Neural progenitor cell (in vitro differentiated cells): Measurements from ENCODE around the gene DISP2. TPM values are rescaled to one million over a fixed set of nuclear protein-coding genes. Genes with fewer than 3 reads are reported as not detected.

Source experiments
- DNase-seq: peaks from one replicate; pipeline ENCODE4 v3.0.0-alpha.2; 2016; ENCODE audit warnings: low spot score
- H2AFZ ChIP-seq: fragments of 200-600 bp; sonication (generic); replicated peaks from 2 replicates; pipeline ENCODE4 v1.6.1; 2016; ENCODE audit warnings: antibody characterized with exemption
- H3F3A ChIP-seq: fragments of 200-600 bp; sonication (generic); 2 replicates; pipeline ENCODE4 v1.6.1; 2016; ENCODE audit warnings: antibody characterized with exemption, low read depth
- H3K27ac ChIP-seq: fragments of 200-600 bp; sonication (generic); 2 replicates; pipeline ENCODE4 v1.5.1; 2016; ENCODE audit warnings: mild to moderate bottlenecking
- H3K27me3 ChIP-seq: fragments of 200-600 bp; sonication (generic); 2 replicates; pipeline ENCODE4 v1.6.1; 2016; ENCODE audit warnings: mild to moderate bottlenecking, moderate library complexity
- H3K36me3 ChIP-seq: fragments of 200-600 bp; sonication (generic); 2 replicates; pipeline ENCODE4 v1.5.1; 2016
- H3K4me1 ChIP-seq: fragments of 200-600 bp; sonication (generic); 2 replicates; pipeline ENCODE4 v1.6.1; 2016; ENCODE audit warnings: mixed run types
- H3K4me2 ChIP-seq: fragments of 200-600 bp; sonication (generic); 2 replicates; pipeline ENCODE4 v1.6.1; 2016
- H3K4me3 ChIP-seq: fragments of 200-600 bp; sonication (generic); 2 replicates; pipeline ENCODE4 v1.5.1; 2016
- H3K79me2 ChIP-seq: fragments of 200-600 bp; sonication (generic); 2 replicates; pipeline ENCODE4 v1.6.1; 2016; ENCODE audit warnings: low read depth
- H3K9ac ChIP-seq: fragments of 200-600 bp; sonication (generic); 2 replicates; pipeline ENCODE4 v1.6.1; 2016
- H3K9me3 ChIP-seq: fragments of 200-600 bp; sonication (generic); 2 replicates; pipeline ENCODE4 v1.5.1; 2016; ENCODE audit warnings: low read depth
- H4K20me1 ChIP-seq: fragments of 200-600 bp; sonication (generic); 2 replicates; pipeline ENCODE4 v1.6.1; 2016; ENCODE audit warnings: low read depth
- H3K27ac Mint-ChIP-seq: 3 replicates; pipeline ENCODE4 v1.8.0; 2021; ENCODE audit warnings: mixed read lengths
- H3K27me3 Mint-ChIP-seq: 2 replicates; pipeline ENCODE4 v1.8.0; 2022; ENCODE audit warnings: low read depth, mild to moderate bottlenecking, inconsistent platforms, moderate library complexity, mixed read lengths; ENCODE audit not compliant: insufficient read depth
- H3K36me3 Mint-ChIP-seq: 3 replicates; pipeline ENCODE4 v1.8.0; 2021; ENCODE audit warnings: mixed read lengths
- H3K4me1 Mint-ChIP-seq: 3 replicates; pipeline ENCODE4 v1.8.0; 2021; ENCODE audit warnings: mixed read lengths
- H3K4me3 Mint-ChIP-seq: 3 replicates; pipeline ENCODE4 v1.8.0; 2021; ENCODE audit warnings: mild to moderate bottlenecking, moderate library complexity, mixed read lengths
- H3K9me3 Mint-ChIP-seq: 3 replicates; pipeline ENCODE4 v1.8.0; 2020; ENCODE audit warnings: mixed read lengths
- EZH2 ChIP-seq: fragments of 200-600 bp; sonication (generic); IDR thresholded peaks from 2 replicates; pipeline ENCODE4 v1.6.1; 2017; ENCODE audit warnings: antibody characterized with exemption, mild to moderate bottlenecking, moderate library complexity
- EZH2phosphoT487 ChIP-seq: fragments of 200-600 bp; sonication (generic); IDR thresholded peaks from 2 replicates; pipeline ENCODE4 v1.6.1; 2017; ENCODE audit warnings: antibody characterized with exemption
- total RNA-seq: library from RNA; depleted of rRNA; stranded (reverse); fragments of >200 nt; gene quantifications from 2 replicates; pipeline ENCODE4 v1.2.3, GENCODE V29; 2015; ENCODE audit warnings: low replicate concordance
- TF ChIP-seq, protein P1 (sequence below): fragments of 200-600 bp; sonication (generic); IDR thresholded peaks from 2 replicates; pipeline ENCODE4 v1.5.1; 2017; ENCODE audit warnings: antibody characterized with exemption, mild to moderate bottlenecking

The DISP2 gene
- total RNA-seq, 1 donor from 2014 or later, result not detected

DNA sequence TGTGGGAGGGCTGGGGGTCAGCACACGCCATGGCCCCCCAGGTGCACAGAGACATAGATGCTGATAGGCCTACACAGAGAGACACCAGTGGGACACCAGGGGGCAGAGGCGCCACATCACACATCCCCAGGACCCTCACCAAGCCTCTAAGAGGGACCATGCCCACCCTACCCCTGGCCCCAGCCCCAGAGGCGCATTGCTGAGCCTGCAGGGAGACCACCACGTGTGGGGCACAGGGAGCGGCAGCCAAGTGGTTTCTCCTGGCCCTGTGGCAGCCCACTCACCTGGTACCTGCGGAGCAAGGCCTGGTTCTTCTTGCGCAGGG is 18.4 kb upstream of the DISP2 start:
- H3K27me3 ChIP-seq, result peaks cover 8% of the 10 kb centered on the region
- Mint-ChIP-seq H3K27ac (no peak overlapping the region), H3K4me3 (no peak overlapping the region), H3K4me1 (peaks cover 17% of the 10 kb centered on the region), H3K9me3 (no peaks in the 10 kb centered on the region), H3K36me3 (no peaks in the 10 kb centered on the region), H3K27me3 (peaks cover 6% of the 10 kb centered on the region)
- H3K27ac ChIP-seq, result no peak overlapping the region
- no peak overlapping the region for H3K9ac ChIP-seq
- H3K4me2 ChIP-seq, result no peak overlapping the region
- no peaks in the 10 kb centered on the region for H4K20me1 ChIP-seq
- no peak overlapping the region for H3K4me3 ChIP-seq
- H3K79me2 ChIP-seq, result no peaks in the 10 kb centered on the region
- TF ChIP-seq, protein P1, sequence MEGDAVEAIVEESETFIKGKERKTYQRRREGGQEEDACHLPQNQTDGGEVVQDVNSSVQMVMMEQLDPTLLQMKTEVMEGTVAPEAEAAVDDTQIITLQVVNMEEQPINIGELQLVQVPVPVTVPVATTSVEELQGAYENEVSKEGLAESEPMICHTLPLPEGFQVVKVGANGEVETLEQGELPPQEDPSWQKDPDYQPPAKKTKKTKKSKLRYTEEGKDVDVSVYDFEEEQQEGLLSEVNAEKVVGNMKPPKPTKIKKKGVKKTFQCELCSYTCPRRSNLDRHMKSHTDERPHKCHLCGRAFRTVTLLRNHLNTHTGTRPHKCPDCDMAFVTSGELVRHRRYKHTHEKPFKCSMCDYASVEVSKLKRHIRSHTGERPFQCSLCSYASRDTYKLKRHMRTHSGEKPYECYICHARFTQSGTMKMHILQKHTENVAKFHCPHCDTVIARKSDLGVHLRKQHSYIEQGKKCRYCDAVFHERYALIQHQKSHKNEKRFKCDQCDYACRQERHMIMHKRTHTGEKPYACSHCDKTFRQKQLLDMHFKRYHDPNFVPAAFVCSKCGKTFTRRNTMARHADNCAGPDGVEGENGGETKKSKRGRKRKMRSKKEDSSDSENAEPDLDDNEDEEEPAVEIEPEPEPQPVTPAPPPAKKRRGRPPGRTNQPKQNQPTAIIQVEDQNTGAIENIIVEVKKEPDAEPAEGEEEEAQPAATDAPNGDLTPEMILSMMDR, result peak; percentile 16
- no peak for TF ChIP-seq EZH2
- DNase-seq, result no peak
- no peaks in the 10 kb centered on the region for H3K9me3 ChIP-seq
- peaks cover 11% of the 10 kb centered on the region for H3K4me1 ChIP-seq
- no peaks in the 10 kb centered on the region for H3K36me3 ChIP-seq
- no peak overlapping the region for H2AFZ ChIP-seq
- H3F3A ChIP-seq, result no peaks in the 10 kb centered on the region

DNA sequence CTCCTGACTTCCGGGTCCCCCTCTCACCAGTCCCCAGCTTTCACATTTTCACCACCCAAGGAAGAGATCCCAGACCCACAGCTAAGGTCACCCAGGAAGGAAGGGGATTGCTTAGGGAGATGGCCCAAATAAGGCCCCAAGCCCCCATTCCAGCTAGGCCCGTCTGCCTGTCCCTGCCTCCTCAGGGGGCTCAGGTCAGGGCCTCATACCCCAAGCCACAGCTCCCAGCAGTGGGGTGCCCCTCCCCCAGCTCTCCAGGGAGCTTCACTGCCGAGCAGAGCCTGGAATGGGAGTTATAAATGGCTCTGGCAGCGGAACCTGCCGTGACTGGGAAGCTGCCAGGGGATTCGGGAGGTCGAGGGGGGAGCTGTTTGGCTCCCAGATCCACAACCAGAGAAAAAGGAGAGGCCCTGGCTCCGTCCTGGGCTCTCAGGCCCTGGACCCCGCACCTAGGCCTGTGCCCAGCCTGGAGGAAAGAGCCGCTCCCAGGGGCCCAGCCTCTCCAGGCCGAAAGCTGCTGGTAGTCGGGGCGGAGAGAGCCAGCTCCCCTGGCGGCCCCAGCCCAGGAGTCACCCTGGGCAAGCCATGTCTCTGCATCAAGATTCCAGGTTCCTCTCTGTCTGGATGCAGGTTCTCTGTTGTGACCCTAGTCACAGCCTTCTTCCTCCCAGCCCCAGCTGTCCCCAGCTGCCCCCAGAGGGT is 17.8 kb upstream of the DISP2 start:
- no peak for DNase-seq
- no peaks in the 10 kb centered on the region for H3K9me3 ChIP-seq
- peaks cover 11% of the 10 kb centered on the region for H3K4me1 ChIP-seq
- Mint-ChIP-seq H3K9me3 (no peaks in the 10 kb centered on the region), H3K4me1 (peaks cover 19% of the 10 kb centered on the region), H3K36me3 (no peaks in the 10 kb centered on the region), H3K4me3 (no peak overlapping the region), H3K27ac (peak overlapping the region; percentile 89), H3K27me3 (peaks cover 8% of the 10 kb centered on the region)
- H3K27me3 ChIP-seq, result peaks cover 6% of the 10 kb centered on the region
- H3K27ac ChIP-seq, result no peak overlapping the region
- H3K4me3 ChIP-seq, result no peak overlapping the region
- TF ChIP-seq, protein P1, result no peak
- no peak for TF ChIP-seq EZH2
- TF ChIP-seq EZH2phosphoT487, result no peak
- H3K9ac ChIP-seq, result no peak overlapping the region
- peak overlapping the region; percentile 81 for H2AFZ ChIP-seq
- no peaks in the 10 kb centered on the region for H3F3A ChIP-seq
- no peaks in the 10 kb centered on the region for H4K20me1 ChIP-seq
- H3K4me2 ChIP-seq, result peak overlapping the region; percentile 16
- H3K79me2 ChIP-seq, result no peaks in the 10 kb centered on the region
- no peaks in the 10 kb centered on the region for H3K36me3 ChIP-seq

DNA sequence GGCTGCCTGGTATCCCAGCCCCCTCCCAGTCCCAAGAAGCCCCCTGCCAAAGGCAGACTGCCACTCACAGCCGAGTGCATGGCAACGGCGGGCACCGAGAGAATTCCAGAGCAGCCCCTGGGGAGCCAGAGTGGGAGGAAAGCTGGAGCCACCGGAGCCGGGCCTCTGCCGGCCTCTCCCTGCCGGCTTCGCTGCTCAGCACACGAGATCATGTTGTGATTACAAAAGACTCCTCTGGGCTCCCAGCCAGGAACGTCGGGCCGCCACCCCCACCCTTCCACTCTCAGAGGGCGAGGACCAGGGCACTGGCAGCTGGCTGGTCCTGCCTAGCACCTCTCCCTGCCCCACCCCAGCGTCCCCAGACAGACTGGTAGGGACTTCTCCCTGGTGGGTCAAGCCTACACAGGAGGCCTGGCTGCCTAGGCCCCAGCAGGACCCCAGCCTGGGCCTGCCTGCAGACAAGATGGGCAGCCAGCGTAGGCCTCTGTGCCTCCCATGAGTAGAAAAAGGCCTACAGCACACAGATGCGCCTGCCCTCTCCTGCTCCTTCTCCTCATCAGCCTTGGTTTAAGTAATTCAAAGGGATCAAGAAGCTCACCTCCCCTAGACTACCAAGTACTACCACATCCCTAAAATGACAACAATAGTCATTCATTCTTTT is 17.1 kb upstream of the DISP2 start, which contains the start of gene CCDC9B:
CCDC9B (minus strand) TSS at position 200 of the 661 bp plus-strand sequence; CDS start at position 80, 120 bp downstream.
- H3K4me3 ChIP-seq, result no peak within 1 kb of the TSS
- H3K27ac Mint-ChIP-seq, result peak within 1 kb of the TSS; percentile 89
- H3K27ac ChIP-seq, result no peak within 1 kb of the TSS
- no peaks in the 10 kb centered on the region for H3K79me2 ChIP-seq
- no peak within 1 kb of the TSS for H3K4me3 Mint-ChIP-seq
- TF ChIP-seq EZH2phosphoT487 (no peak), EZH2 (no peak)
- TF ChIP-seq, protein P1, result no peak
- no peak within 1 kb of the TSS for H3K9ac ChIP-seq
- H3K9me3 Mint-ChIP-seq, result no peaks in the 10 kb centered on the region
- H3K4me1 Mint-ChIP-seq, result peaks cover 15% of the 10 kb centered on the region
- H3K36me3 ChIP-seq, result no peaks in the 10 kb centered on the region
- H4K20me1 ChIP-seq, result no peaks in the 10 kb centered on the region
- H3K27me3 Mint-ChIP-seq, result peaks cover 13% of the 10 kb centered on the region
- H3K4me2 ChIP-seq, result peak within 1 kb of the TSS; percentile 16
- H3K36me3 Mint-ChIP-seq, result no peaks in the 10 kb centered on the region
- peak within 1 kb of the TSS; percentile 81 for H2AFZ ChIP-seq
- peaks cover 5% of the 10 kb centered on the region for H3K27me3 ChIP-seq
- peak; percentile 55 for DNase-seq
- H3K9me3 ChIP-seq, result no peaks in the 10 kb centered on the region
- peaks cover 11% of the 10 kb centered on the region for H3K4me1 ChIP-seq
- no peaks in the 10 kb centered on the region for H3F3A ChIP-seq
